CD4-positive, alpha-beta T cell treated with Interleukin-10 for 1 hour (primary cell): ENCODE measurements around the gene CUX1.
"Not testable (repeated sequence)": the region's sequence is repeated elsewhere in the genome, so short reads cannot be mapped to it uniquely, and the experiment has no call there.

Source experiments
- DNase-seq: peaks from one replicate; pipeline ENCODE4 v3.0.0-alpha.2; 2020

Gene CUX1, protein sequence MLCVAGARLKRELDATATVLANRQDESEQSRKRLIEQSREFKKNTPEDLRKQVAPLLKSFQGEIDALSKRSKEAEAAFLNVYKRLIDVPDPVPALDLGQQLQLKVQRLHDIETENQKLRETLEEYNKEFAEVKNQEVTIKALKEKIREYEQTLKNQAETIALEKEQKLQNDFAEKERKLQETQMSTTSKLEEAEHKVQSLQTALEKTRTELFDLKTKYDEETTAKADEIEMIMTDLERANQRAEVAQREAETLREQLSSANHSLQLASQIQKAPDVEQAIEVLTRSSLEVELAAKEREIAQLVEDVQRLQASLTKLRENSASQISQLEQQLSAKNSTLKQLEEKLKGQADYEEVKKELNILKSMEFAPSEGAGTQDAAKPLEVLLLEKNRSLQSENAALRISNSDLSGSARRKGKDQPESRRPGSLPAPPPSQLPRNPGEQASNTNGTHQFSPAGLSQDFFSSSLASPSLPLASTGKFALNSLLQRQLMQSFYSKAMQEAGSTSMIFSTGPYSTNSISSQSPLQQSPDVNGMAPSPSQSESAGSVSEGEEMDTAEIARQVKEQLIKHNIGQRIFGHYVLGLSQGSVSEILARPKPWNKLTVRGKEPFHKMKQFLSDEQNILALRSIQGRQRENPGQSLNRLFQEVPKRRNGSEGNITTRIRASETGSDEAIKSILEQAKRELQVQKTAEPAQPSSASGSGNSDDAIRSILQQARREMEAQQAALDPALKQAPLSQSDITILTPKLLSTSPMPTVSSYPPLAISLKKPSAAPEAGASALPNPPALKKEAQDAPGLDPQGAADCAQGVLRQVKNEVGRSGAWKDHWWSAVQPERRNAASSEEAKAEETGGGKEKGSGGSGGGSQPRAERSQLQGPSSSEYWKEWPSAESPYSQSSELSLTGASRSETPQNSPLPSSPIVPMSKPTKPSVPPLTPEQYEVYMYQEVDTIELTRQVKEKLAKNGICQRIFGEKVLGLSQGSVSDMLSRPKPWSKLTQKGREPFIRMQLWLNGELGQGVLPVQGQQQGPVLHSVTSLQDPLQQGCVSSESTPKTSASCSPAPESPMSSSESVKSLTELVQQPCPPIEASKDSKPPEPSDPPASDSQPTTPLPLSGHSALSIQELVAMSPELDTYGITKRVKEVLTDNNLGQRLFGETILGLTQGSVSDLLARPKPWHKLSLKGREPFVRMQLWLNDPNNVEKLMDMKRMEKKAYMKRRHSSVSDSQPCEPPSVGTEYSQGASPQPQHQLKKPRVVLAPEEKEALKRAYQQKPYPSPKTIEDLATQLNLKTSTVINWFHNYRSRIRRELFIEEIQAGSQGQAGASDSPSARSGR (N-terminal part only)

DNA sequence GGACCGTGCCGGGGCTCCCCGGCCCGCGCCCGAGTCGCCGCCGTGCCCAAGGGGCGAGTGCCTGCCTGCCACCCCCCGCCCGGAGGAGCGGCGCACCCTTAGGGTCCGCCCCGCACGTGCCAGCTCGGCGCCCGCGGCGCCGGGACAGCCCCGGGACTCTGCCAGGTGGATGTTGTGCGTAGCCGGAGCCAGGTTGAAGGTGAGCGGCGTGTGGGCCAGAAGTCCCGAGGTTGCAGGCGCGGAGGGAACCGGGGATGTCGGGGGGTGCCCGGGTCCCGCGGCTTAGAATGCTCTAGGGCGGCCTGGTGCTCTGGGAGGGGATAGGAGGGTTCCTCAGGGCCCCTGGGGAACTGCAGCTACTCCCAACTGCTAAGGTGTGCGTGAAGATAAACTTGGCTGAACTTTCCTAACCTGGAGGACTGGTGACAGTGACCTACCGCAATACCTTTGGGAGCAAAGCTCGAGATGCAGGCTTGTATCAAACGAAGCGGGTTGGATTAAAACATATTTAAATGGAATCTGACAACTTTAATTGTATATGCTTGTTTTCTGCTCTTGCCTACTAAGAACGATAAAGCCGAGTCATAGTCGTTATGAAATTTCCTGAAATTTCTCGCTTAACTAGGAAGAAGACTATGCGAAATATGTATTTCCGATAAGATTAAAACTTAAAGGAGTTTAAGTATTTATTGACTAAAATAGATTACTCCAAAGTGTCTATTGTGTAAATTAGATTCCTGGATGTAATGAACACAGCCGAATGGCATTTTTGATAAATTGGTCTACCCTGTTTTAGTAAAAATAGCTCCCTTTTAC lies at the start of gene CUX1:
Gene CUX1, plus strand, starts transcription at position 156 of the 816 bp plus-strand sequence. Its CDS starts 14 bp downstream, at position 170.
- peak; percentile 18 for DNase-seq

DNA sequence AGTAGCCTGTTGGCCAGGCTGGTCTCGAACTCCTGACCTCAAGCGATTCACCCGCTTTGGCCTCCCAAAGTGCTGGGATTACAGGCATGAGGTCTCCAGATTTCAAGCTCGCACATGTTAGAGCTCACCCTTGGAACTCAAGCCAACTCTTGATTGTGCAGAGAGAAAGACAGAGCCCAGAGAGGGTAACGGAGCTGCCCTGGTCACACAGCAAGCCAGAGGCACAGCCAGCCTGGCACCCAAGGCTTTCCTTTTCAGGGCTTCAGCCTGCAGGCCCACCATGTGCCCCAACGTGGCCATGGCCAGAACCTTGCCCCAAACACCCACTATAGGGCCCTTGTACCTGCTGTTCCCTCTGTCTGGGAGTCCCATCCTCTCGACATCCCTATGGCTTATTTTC lies 49.1 kb upstream of the CUX1 start:
- no peak for DNase-seq

DNA sequence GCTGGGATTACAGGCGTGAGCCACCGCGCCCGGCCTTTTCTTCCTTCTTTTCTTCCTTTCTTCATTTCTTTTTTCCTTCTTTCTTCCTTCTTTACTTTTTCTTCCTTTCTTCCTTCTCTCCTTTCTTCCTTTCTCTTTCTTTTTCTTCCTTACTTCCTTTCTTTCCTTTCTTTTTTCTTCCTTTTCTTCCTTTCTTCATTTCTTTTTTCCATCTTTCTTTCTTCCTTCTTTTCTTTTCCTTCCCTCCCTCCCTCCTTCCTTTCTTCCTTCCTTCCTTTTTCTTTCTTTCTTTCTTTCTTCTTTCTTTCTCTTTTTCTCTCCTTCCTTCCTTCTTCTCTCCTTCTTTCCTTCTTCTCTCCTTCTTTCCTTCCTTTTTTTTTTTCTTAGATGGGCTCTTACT lies 47.0 kb upstream of the CUX1 start:
- DNase-seq = no peak

DNA sequence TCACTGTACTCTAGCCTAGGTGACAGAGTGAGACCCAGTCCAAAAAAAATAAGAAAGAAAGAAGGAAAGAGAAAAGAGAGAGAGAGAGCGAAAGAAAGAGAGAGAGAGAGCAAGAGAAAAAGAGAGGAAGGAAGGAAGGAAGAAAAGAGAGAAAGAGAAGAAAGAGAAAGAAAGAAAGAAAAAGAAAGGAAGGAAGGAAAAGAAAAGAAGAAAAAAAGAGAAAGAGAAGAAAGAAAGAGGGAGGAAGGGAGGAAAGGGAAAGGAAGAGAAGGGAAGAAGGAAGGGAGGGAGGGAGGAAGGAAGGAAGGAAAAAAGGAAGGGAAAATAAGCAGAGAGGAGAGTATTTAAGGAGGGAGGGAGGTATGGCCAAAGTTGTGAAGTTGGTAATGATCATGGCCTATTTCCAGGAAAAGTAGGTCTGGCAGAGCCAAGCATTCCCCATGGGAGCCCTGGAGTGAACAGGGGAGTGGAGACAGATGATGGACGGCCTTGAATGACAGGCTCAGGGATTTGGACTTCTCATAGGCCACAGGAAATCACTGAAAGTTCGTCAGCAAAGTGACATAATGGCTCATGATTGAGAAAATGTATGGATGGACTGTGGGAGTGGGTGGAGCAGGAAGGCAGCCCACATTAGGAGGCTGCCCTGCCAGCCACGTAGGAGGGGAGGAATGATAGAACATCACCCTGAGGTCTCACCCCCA lies 44.8 kb upstream of the CUX1 start:
- DNase-seq = no peak

DNA sequence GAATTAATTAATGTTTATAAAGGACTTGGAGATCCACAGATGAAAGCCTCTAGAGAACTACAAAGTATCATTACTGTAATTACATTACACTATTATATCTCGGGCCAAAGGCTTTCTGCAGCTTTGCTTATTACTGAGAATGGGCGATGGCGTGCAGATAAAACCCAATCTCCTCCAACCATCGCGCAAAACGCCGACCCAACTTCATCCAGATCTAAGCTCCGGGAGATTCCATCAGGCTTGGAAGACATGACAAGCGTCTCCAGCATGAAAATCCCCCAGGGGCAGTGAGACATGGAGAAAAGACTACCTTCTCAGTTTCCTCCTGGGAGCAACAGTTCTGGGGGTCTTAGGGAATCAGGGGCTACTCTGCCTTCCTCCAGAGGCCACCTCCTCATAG lies 42.2 kb upstream of the CUX1 start:
- DNase-seq = no peak

DNA sequence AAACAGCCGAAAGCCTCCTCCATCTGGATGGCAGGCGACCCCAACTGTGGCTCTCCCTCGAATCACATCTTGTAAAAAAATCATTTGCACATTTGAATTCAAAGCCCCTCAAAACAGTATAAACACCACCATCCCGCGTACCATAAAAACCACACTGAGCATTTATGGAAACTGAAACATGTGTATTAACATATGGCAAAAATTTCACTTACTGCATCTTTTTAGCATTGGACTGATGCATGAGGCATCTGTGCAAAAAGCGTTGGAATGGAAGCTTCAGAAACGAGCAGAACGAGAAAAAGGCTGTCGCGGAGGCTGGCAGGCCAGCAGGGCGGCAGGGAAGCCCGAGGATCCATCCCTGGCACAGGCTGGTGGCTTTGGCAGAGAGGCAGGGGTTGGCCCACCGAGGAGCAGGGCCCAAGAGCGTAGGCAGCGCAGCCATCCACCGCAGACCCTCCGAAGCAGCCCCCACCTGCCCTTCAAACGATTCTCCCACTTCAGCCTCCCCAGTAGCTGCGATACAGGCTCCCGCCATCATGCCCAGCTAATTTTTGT lies 39.3 kb upstream of the CUX1 start:
- no peak for DNase-seq

DNA sequence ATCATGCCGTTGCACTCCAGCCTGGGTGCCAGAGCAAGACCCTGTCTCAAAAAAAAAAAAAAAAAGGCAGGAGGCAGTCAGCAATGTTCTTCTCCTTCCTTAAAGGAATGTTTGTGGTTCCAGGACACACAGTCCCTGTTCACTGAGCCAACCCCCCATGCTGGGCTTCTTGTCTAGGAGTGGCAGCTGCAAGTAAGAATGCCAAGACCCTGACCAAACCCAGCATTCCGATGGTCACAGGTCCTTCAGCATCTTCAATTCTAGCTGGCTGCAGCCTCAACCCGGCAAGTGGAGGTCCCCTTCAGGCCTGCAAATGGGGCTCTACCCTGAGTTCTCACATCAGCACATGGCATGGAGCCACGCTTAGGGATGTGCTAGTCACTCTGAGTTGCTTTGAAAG lies 38.2 kb upstream of the CUX1 start:
- no peak for DNase-seq

DNA sequence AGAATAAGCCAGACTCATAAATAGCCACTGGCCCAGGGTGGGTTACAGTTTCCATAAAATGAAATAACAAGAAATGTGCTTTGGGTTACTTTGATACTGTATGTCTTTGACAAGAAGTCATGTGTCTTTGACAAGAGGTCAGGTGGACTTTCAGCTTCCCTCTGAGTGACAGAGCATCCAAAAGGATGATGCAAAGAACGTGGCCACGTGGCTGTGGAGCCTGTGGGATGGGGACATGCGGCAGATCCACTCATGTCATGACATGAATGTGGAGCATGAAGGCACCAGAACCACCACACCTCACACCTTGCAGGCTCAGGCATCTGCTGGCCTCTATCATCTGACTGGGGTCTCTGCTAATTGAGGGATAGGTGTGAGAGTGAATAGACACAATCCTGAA lies 37.1 kb upstream of the CUX1 start:
- no peak for DNase-seq

DNA sequence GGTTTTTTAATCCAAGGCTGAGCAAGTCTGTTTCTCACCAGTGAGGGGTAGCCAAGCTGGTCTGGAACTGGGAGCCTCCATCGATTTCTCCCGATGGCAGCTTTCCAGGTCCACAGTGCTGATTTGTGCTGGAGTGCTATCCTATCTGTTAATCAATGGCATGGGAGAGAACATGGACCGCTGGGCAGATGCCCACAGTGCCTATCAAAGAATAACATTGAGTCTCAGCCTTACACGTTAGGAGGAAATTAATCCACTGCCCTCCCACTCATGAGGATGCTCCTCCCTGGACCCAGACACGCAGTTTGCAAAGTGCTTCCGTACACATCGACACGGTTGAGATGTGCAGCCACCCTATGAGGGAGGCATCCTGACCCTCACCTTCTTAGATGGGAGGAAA lies 36.0 kb upstream of the CUX1 start:
- no peak for DNase-seq

DNA sequence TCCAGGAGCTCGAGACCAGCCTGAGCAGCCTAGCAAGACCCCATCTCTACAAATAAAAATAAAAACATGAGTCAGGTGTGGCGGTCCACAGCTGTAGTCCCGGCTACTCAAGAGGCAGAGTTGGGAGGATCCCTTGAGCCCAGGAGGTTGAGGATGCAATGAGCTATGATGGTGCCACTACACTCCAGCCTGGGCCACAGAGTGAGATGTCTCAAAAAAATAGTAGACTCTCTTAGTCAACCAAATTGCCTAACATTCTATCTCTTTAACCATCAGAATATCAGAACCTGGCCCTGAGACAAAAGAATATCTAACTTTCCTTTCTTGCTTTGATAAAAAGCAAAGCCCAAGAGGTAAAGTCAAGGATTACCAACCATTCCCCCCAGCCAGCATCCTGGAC lies 35.0 kb upstream of the CUX1 start:
- DNase-seq = no peak

DNA sequence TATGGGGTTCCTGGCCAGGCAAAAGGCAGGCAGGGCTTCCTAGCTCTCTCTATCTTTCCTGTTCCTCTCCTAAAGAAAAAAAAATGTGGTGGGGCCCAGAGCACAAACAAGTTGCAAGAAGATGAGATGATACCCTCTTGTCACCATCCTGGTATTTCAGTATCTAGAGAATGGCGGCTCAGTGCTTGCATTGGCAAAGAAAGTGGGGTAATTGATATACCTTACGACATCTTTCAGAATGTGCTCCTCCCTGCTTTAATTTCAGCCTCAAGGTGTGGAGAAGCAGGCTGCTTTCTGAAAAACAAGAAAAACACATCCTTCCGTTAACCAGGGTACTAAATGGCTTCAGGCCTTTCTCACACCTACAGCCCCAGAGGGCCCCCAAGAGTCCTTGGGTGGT lies 34.5 kb upstream of the CUX1 start:
- no peak for DNase-seq

DNA sequence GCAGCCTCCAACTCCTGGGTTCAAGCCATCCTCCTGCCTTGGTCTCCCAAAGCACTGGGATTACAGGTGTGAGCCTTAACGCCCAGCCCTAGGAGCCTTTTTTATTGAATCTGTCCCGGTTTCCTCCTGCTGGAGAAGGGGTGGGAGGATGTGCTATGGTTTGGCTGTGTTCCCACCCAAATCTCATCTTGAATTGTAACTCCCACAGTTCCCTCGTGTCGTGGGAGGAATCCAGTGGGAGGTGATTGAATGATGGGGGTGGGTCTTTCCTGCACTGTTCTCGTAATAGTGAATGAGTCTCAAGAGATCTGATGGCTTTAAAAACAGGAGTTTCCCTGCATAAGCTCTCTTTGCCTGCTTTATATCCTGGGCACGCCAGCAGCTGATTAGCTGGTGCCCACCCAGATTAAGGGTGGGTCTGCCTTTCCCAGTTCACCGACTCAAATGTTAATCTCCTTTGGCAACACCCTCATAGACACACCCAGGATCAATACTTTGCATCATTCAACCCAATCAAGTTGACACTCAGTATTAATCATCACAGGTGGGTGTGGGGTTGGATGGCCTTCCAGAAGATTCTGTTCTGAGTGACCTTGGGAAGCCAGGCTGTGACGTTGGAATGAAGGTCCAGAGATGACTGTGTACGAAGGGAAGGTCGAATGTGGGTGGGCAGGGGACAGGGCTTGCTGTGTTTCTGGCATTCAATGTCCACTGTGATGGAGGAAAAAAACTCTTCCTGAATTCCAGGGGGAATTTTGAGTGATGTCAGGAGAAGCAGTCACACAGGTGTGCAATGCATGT lies 33.8 kb upstream of the CUX1 start:
- DNase-seq = no peak

DNA sequence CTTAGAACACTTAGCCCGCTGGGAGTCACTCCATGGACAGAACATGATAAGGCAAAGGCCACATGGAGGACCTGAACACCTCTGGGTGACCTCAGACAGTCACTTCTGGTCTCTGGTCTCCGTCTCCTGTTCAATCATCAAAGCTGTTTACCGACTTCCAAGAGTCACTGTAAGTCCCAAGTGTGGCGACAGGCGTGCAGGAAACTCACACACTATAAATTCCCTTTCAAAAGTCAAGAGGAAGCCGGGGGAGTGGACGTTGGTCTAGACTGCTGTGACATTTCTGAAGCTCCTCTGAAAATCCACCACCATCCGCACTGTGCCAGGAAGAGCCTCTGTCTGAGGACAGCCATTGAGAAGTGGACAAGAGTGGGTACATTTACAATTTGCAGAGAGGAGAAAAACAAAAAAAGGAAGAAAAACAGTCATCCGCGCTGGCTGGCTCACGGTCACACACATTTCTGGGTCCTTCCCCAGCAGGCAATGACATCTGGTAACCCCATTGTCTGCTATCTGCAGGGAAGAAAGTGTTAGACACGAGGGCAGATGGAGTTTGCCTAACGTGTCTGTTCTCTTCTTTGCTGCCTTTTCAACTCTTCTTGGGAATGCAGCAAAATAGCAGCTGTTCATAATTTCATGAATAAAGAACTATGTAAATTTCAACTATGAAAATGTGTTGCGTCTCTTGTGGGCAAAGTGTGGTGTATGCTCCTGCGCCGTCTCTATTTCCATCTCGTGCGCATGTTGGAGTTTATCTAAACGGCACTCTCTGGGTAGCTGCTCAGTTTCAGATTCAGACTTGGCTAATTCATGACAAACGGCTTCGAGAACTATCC lies 32.9 kb upstream of the CUX1 start:
- DNase-seq = no peak

DNA sequence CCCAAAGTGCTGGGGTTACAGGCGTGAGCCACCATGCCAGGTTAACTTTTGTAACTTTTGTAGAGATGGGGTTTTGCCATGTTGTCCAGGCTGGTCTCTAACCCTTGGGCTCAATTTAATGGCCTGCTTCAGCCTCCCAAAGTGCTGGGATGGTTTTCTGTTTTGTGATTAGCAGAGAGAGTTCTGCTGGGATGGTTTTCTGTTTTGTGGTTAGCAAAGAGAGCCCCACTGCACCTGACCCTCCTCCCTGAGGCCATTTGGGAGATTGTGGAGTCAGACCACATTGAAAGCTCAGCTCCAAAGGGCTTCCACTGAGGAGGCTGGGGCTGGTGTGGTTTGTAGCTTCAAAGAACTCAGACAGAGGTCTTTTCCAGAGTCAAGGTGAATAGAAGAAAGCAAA lies 29.6 kb upstream of the CUX1 start:
- DNase-seq = no peak

DNA sequence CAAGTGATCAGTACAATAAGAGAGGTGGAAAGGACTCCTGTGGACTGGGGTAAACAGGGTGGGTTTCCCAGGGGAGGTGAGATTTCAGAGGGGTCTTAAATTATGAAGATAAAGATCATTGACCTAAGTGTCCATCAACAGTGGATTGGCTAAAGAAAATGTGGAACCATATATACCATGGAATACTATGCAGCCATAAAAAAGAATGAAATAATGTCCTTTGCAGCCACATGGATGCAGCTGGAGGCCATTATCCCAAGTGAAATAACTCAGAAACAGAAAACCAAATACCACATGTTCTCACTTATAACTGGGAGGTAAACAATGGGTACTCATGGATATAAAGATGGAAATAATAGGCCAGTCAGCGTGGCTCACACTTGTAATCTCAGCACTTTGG lies 28.9 kb upstream of the CUX1 start:
- no peak for DNase-seq

DNA sequence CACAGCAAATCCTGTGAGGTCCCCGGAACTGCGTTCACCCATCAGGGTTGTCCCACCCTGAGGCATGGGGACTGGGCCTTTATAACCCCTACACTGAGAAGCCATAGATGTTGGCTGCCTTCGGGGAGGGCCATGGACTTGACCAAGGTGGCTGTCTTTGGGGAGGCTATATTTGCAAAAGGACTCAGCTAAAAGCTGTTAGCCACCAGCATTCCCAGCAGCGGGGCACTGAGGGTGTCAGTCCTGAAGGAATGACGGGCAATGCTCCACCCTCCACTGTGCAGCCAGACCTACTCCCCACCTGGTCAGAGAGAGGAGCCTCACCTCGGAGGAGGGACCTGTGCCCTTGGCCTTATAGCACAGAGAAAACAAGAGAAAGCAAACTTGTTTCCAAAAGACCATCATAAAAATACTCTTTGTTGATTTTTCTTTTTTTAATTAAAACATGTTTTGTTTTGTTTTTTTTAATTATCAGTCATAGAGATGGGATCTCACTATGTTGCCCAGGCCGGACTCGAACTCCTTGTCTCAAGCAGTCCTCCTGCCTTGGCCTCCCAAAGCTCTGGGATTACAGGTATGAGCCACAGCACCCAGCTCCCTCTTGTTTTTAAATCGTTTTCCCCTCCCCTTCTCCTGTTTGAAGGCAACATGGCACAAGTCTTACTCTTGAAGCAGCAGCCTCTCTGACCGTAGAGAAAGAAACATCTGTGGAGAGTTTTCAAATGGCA lies 26.7 kb upstream of the CUX1 start:
- no peak for DNase-seq

DNA sequence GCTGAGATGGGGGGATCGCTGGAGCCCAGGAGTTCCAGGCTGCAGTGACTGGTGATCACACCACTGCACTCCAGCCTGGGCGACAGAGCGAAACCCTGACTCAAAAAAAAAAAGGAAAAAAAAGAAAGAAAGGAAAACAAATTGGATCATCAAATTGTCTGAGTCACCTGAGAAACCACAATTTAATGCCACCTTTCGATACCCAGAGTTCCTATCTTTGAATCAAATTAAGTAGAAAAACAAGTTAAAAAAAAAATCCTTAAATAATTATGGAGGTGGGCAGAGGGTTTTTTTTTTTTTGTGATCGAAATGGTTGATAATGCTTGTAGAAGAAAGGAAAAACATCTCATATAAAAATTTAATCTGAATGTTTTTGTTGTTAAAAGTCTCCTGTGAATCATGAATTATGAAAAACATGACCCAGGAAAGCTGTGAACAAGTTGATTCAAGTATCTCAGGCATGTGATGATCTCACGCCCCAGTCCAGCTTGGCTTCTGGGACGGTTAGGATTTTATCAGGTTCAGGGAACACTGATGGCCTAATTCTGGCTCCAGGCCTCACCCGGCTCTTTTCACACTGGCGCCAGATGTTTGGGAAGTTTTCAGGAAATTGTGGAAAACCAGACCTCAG lies 25.3 kb upstream of the CUX1 start:
- no peak for DNase-seq

DNA sequence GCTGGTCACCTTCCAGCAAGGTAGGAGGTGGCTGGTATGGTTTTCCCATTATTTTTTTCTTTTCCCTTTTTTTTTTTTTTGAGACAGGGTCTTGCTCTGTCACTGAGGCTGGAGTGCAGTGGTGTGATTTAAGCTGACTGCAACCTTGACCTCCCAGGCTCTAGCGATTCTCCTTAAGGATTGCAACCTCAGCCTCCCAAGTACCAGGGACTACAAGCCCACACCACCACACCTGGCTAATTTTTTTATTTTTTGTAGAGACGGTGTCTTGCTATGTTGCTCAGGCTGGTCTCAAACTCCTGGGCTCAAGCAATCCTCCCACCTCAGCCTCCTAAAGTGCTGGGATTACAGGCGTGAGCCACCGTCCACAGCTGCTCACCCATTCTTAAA lies 24.7 kb upstream of the CUX1 start:
- DNase-seq = not testable (repeated sequence)
